Activated B cell treated with CpG ODN at 0.5 μM for 24 hours (primary cell): ENCODE results near the gene TCF4. TPM values are rescaled to one million over a fixed set of nuclear protein-coding genes. Genes with fewer than 3 reads are reported as not detected.

Experiments used
- ATAC-seq: fragments of 200-7000 bp; cut with Tn5 transposase; one replicate; pipeline ENCODE4 v1.10.0; 2021; ENCODE audit warnings: low read depth, mild to moderate bottlenecking, moderate library complexity
- CTCF ChIA-PET: fragments of 350-600 bp; sonication (Branson Sonifier 250); formaldehyde crosslinking; loops from one replicate; lab custom pipeline; 2021; ENCODE audit warnings: antibody characterized with exemption; lab: Charles Lee
- POLR2A ChIA-PET: fragments of 350-600 bp; sonication (Branson Sonifier 250); formaldehyde crosslinking; loops from one replicate; lab custom pipeline; 2021; ENCODE audit warnings: antibody characterized with exemption; lab: Charles Lee
- DNase-seq: peaks from one replicate; pipeline ENCODE4 v3.0.0; 2022
- H3K27ac Mint-ChIP-seq: one replicate; pipeline ENCODE4 v1.8.0; 2020; ENCODE audit warnings: mixed read lengths
- H3K27me3 Mint-ChIP-seq: one replicate; pipeline ENCODE4 v1.8.0; 2021; ENCODE audit warnings: mixed read lengths
- H3K36me3 Mint-ChIP-seq: one replicate; pipeline ENCODE4 v1.8.0; 2021; ENCODE audit warnings: low read depth, mixed read lengths
- H3K4me1 Mint-ChIP-seq: one replicate; pipeline ENCODE4 v1.8.0; 2021; ENCODE audit warnings: mixed read lengths
- H3K4me3 Mint-ChIP-seq: one replicate; pipeline ENCODE4 v1.8.0; 2020; ENCODE audit warnings: mild to moderate bottlenecking, mixed read lengths
- H3K9me3 Mint-ChIP-seq: one replicate; pipeline ENCODE4 v1.8.0; 2020; ENCODE audit warnings: mixed read lengths
- CTCF ChIP-seq: fragments of 200-600 bp; IDR thresholded peaks from one replicate; pipeline ENCODE4 v1.8.0; 2022; ENCODE audit warnings: antibody characterized with exemption, mild to moderate bottlenecking
- intact Hi-C: fragments of 100-400 bp; cut with micrococcal nuclease; formaldehyde crosslinking; loops from one replicate; pipeline ENCODE4 v1.15.1; 2024
- total RNA-seq: library from RNA; stranded (reverse); gene quantifications from 2 replicates; pipeline ENCODE4 v1.2.3, GENCODE V29; 2022

Gene TCF4
- total RNA-seq, 1 donor from 2014 or later: 270 TPM

- Mint-ChIP-seq H3K36me3 (peaks cover 2% of the 10 kb centered on the region), H3K27me3 (no peaks in the 10 kb centered on the region), H3K4me3 (no peak overlapping the region), H3K9me3 (peaks cover 6% of the 10 kb centered on the region), H3K4me1 (peaks cover 22% of the 10 kb centered on the region), H3K27ac (no peak overlapping the region)
- ChIA-PET POLR2A (interaction anchor here (0.5 to 1.0 kb wide), 2 partner anchors 34 to 55 kb away, joined by 4 to 7 read pairs; no protein-coding TSS in a partner anchor), CTCF (no interaction called here)
- intact Hi-C loops: loop anchor here (1.0 kb wide), 1 partner anchor 8 kb away; no protein-coding TSS in a partner anchor
- DNase-seq: no peak
- TF ChIP-seq CTCF: no peak
- no peak for ATAC-seq
Observed at GRCh38 chr18:55356815-55357214, 231.2 kb downstream of the TCF4 start.

GRCh38 chr18:55355223-55355622 lies 232.8 kb downstream of the TCF4 start:
- H3K27ac Mint-ChIP-seq: no peak overlapping the region
- no peak for ATAC-seq
- no peaks in the 10 kb centered on the region for H3K9me3 Mint-ChIP-seq
- TF ChIP-seq CTCF: no peak
- ChIA-PET CTCF (interaction anchor here (1.1 kb wide), 1 partner anchor 29 kb away, joined by 3 read pairs; no protein-coding TSS in a partner anchor), POLR2A (interaction anchor here (1.1 kb wide), 1 partner anchor 18 kb away, joined by 3 read pairs; no protein-coding TSS in a partner anchor)
- intact Hi-C loops: no loop called here
- peaks cover 24% of the 10 kb centered on the region for H3K4me1 Mint-ChIP-seq
- peaks cover 2% of the 10 kb centered on the region for H3K36me3 Mint-ChIP-seq
- DNase-seq: no peak
- H3K27me3 Mint-ChIP-seq: no peaks in the 10 kb centered on the region
- H3K4me3 Mint-ChIP-seq: no peak overlapping the region

- DNase-seq (no peak), ATAC-seq (no peak)
- H3K27me3 Mint-ChIP-seq: no peaks in the 10 kb centered on the region
- POLR2A ChIA-PET: interaction anchor here (1.1 to 1.5 kb wide), 2 partner anchors 17 to 32 kb away, joined by 3 to 4 read pairs; no protein-coding TSS in a partner anchor
- TF ChIP-seq CTCF: no peak
- intact Hi-C loops: no loop called here
- no peak overlapping the region for H3K4me3 Mint-ChIP-seq
- H3K27ac Mint-ChIP-seq: no peak overlapping the region
- peaks cover 25% of the 10 kb centered on the region for H3K4me1 Mint-ChIP-seq
- no peaks in the 10 kb centered on the region for H3K9me3 Mint-ChIP-seq
- H3K36me3 Mint-ChIP-seq: peaks cover 2% of the 10 kb centered on the region
- CTCF ChIA-PET: interaction anchor here (1.1 kb wide), 1 partner anchor 30 kb away, joined by 3 read pairs; no protein-coding TSS in a partner anchor
Observed at GRCh38 chr18:55354795-55355194, 233.2 kb downstream of the TCF4 start.

GRCh38 chr18:55353806-55354205 lies 234.2 kb downstream of the TCF4 start:
- H3K9me3 Mint-ChIP-seq: no peaks in the 10 kb centered on the region
- H3K4me1 Mint-ChIP-seq: peaks cover 26% of the 10 kb centered on the region
- ChIA-PET POLR2A (interaction anchor here (1.5 kb wide), 1 partner anchor 31 kb away, joined by 4 read pairs; no protein-coding TSS in a partner anchor), CTCF (interaction anchor here (1.1 kb wide), 1 partner anchor 62 kb away, joined by 3 read pairs; no protein-coding TSS in a partner anchor)
- no peak overlapping the region for H3K27ac Mint-ChIP-seq
- DNase-seq: no peak
- TF ChIP-seq CTCF: no peak
- no peak for ATAC-seq
- H3K4me3 Mint-ChIP-seq: no peak overlapping the region
- no peaks in the 10 kb centered on the region for H3K36me3 Mint-ChIP-seq
- intact Hi-C loops: no loop called here
- no peaks in the 10 kb centered on the region for H3K27me3 Mint-ChIP-seq

GRCh38 chr18:55353391-55353790 lies 234.6 kb downstream of the TCF4 start:
- no peaks in the 10 kb centered on the region for H3K36me3 Mint-ChIP-seq
- no peak for TF ChIP-seq CTCF
- peaks cover 26% of the 10 kb centered on the region for H3K4me1 Mint-ChIP-seq
- DNase-seq: no peak
- H3K27me3 Mint-ChIP-seq: no peaks in the 10 kb centered on the region
- H3K9me3 Mint-ChIP-seq: no peaks in the 10 kb centered on the region
- intact Hi-C loops: no loop called here
- ATAC-seq: no peak
- ChIA-PET POLR2A (interaction anchor here (1.5 kb wide), 1 partner anchor 30 kb away, joined by 4 read pairs; no protein-coding TSS in a partner anchor), CTCF (interaction anchor here (1.1 kb wide), 1 partner anchor 62 kb away, joined by 3 read pairs; no protein-coding TSS in a partner anchor)
- H3K27ac Mint-ChIP-seq: no peak overlapping the region
- H3K4me3 Mint-ChIP-seq: no peak overlapping the region
